ENCODE data around the gene CPED1.

Gene CPED1

GRCh38 chr7:121049897-121050296 lies 61.4 kb downstream of the CPED1 start (continued):
- TF ChIP-seq, protein P1, sequence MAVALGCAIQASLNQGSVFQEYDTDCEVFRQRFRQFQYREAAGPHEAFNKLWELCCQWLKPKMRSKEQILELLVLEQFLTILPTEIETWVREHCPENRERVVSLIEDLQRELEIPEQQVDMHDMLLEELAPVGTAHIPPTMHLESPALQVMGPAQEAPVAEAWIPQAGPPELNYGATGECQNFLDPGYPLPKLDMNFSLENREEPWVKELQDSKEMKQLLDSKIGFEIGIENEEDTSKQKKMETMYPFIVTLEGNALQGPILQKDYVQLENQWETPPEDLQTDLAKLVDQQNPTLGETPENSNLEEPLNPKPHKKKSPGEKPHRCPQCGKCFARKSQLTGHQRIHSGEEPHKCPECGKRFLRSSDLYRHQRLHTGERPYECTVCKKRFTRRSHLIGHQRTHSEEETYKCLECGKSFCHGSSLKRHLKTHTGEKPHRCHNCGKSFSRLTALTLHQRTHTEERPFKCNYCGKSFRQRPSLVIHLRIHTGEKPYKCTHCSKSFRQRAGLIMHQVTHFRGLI (tag by site-specific recombination; IDR thresholded peaks at IDR 0.05): no peak
- TF ChIP-seq ZXDB (tag by site-specific recombination; IDR thresholded peaks at IDR 0.05) (no peak), TCF7L2 (IDR thresholded peaks at IDR 0.05; ENCODE audit: borderline replicate concordance, low read depth, low read length) (no peak), TRIM28 (IDR thresholded peaks at IDR 0.05; ENCODE audit: borderline replicate concordance, low read length) (no peak), ZNF548 (tag by site-specific recombination; IDR thresholded peaks at IDR 0.05) (no peak), ZNF341 (tag by site-specific recombination; IDR thresholded peaks at IDR 0.05; ENCODE audit: low read depth) (no peak), ZNF221 (tag by site-specific recombination; IDR thresholded peaks at IDR 0.05; ENCODE audit: borderline replicate concordance) (no peak), KLF9 (tag by site-specific recombination; IDR thresholded peaks at IDR 0.05; ENCODE audit: low read depth) (no peak), ZBTB17 (tag by site-specific recombination; IDR thresholded peaks at IDR 0.05) (no peak), ZNF146 (tag by site-specific recombination; IDR thresholded peaks at IDR 0.05) (no peak)

GRCh38 chr7:121053219-121053618 lies 64.7 kb downstream of the CPED1 start:
- Histone ChIP-seq H3K9me3 (ENCODE audit: control insufficient read depth, insufficient read depth, low read depth, low read length) (no peaks in the 10 kb centered on the region), H3K4me3 (ENCODE audit: low read depth, low read length) (no peak overlapping the region), H3K4me1 (ENCODE audit: control insufficient read depth, insufficient read depth, low read length) (no peaks in the 10 kb centered on the region), H3K27ac (ENCODE audit: extremely low read depth, low read depth, low read length) (no peak overlapping the region), H3K36me3 (ENCODE audit: control insufficient read depth in 2 of 2, insufficient read depth in 1 of 2, low read length in 2 of 2) (no peaks in the 10 kb centered on the region)
- ChIA-PET CTCF (interaction anchor here (0.8 to 1.0 kb wide), 2 partner anchors 13 to 28 kb away, joined by 4 to 5 read pairs; no protein-coding TSS in a partner anchor), POLR2A (no interaction called here)
- TF ChIP-seq, protein P2, sequence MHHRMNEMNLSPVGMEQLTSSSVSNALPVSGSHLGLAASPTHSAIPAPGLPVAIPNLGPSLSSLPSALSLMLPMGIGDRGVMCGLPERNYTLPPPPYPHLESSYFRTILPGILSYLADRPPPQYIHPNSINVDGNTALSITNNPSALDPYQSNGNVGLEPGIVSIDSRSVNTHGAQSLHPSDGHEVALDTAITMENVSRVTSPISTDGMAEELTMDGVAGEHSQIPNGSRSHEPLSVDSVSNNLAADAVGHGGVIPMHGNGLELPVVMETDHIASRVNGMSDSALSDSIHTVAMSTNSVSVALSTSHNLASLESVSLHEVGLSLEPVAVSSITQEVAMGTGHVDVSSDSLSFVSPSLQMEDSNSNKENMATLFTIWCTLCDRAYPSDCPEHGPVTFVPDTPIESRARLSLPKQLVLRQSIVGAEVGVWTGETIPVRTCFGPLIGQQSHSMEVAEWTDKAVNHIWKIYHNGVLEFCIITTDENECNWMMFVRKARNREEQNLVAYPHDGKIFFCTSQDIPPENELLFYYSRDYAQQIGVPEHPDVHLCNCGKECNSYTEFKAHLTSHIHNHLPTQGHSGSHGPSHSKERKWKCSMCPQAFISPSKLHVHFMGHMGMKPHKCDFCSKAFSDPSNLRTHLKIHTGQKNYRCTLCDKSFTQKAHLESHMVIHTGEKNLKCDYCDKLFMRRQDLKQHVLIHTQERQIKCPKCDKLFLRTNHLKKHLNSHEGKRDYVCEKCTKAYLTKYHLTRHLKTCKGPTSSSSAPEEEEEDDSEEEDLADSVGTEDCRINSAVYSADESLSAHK (tag by site-specific recombination; IDR thresholded peaks at IDR 0.05): no peak
- no peak for TF ChIP-seq ZNF175 (tag by site-specific recombination; IDR thresholded peaks at IDR 0.05)
- TF ChIP-seq, protein P3, sequence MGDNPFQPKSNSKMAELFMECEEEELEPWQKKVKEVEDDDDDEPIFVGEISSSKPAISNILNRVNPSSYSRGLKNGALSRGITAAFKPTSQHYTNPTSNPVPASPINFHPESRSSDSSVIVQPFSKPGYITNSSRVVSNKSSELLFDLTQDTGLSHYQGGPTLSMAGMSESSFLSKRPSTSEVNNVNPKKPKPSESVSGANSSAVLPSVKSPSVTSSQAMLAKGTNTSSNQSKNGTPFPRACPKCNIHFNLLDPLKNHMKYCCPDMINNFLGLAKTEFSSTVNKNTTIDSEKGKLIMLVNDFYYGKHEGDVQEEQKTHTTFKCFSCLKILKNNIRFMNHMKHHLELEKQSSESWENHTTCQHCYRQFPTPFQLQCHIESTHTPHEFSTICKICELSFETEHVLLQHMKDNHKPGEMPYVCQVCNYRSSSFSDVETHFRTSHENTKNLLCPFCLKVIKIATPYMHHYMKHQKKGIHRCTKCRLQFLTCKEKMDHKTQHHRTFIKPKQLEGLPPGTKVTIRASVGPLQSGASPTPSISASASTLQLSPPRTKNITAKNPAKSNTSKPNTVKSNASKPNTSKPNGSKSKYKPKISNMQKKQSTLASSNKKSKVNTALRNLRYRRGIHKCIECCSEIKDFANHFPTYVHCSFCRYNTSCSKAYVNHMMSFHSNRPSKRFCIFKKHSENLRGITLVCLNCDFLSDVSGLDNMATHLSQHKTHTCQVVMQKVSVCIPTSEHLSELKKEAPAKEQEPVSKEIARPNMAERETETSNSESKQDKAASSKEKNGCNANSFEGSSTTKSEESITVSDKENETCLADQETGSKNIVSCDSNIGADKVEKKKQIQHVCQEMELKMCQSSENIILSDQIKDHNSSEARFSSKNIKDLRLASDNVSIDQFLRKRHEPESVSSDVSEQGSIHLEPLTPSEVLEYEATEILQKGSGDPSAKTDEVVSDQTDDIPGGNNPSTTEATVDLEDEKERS (tag by site-specific recombination; IDR thresholded peaks at IDR 0.05): no peak
- no peak for TF ChIP-seq ZNF513 (tag by site-specific recombination; IDR thresholded peaks at IDR 0.05)
- no peak for TF ChIP-seq ZNF600 (tag by site-specific recombination; IDR thresholded peaks at IDR 0.05)
- TF ChIP-seq ZNF561 (tag by site-specific recombination; IDR thresholded peaks at IDR 0.05; ENCODE audit: borderline replicate concordance): no peak
- TF ChIP-seq ZNF202 (tag by site-specific recombination; IDR thresholded peaks at IDR 0.05; ENCODE audit: borderline replicate concordance): no peak
- no peak for TF ChIP-seq ZNF529 (tag by site-specific recombination; IDR thresholded peaks at IDR 0.05; ENCODE audit: insufficient replicate concordance)
- TF ChIP-seq ZNF266 (tag by site-specific recombination; IDR thresholded peaks at IDR 0.05; ENCODE audit: low read depth): no peak
- TF ChIP-seq ZNF777 (tag by site-specific recombination; IDR thresholded peaks at IDR 0.05; ENCODE audit: borderline replicate concordance): no peak
